Gastroesophageal sphincter (tissue), 4 donors: ENCODE results near the gene IZUMO1. TPM values are rescaled to one million over a fixed set of nuclear protein-coding genes. Genes with fewer than 3 reads are reported as not detected.

Source experiments
- ATAC-seq: fragments of 150-250 bp; one replicate; pipeline ENCODE4 v1.9.1; 2016; ENCODE audit warnings: mild to moderate bottlenecking, moderate library complexity
- H3K27ac ChIP-seq, 4 donors: fragments of 200-600 bp; sonication (generic) in 3 of 4; 1 replicate in 3 of 4; 2 replicates in 1 of 4; pipeline ENCODE4 v1.5.1; 2016 to 2019
- H3K27me3 ChIP-seq: fragments of 200-600 bp; sonication (generic); one replicate; pipeline ENCODE4 v1.5.1; 2019
- H3K36me3 ChIP-seq, 2 donors: fragments of 200-600 bp; sonication (generic); one replicate each; pipeline ENCODE4 v1.5.1; 2019; ENCODE audit warnings: control low read depth in 1 of 2
- H3K4me1 ChIP-seq, 3 donors: fragments of 200-600 bp; sonication (generic); 1 replicate in 2 of 3; 2 replicates in 1 of 3; pipeline ENCODE4 v1.5.1; 2016 to 2019; ENCODE audit warnings: control low read depth in 2 of 3
- H3K4me3 ChIP-seq, 2 donors: fragments of 200-600 bp; sonication (generic); one replicate each; pipeline ENCODE4 v1.5.1; 2019; ENCODE audit warnings: mild to moderate bottlenecking in 1 of 2, moderate library complexity in 1 of 2
- H3K9me3 ChIP-seq, 3 donors: fragments of 200-600 bp; sonication (generic); one replicate each; pipeline ENCODE4 v1.5.1; 2017 to 2019; ENCODE audit warnings: control low read depth in 2 of 3
- CTCF ChIP-seq, 4 experiments: fragments of 200-600 bp in 2 of 4; fragments of 450-650 bp in 2 of 4; sonication (generic) in 1 of 4; IDR thresholded peaks; one replicate each; pipeline ENCODE4 v1.5.1; 2017 to 2019; ENCODE audit warnings: antibody characterized with exemption in 4 of 4, mild to moderate bottlenecking in 2 of 4, moderate library complexity in 2 of 4
- EP300 ChIP-seq: sonication (generic); formaldehyde crosslinking; IDR thresholded peaks from one replicate; pipeline ENCODE4 v1.6.1; 2017; ENCODE audit warnings: antibody characterized with exemption, mild to moderate bottlenecking
- POLR2A ChIP-seq, 2 donors: fragments of 450-650 bp; IDR thresholded peaks; one replicate each; pipeline ENCODE4 v1.6.1; 2017; ENCODE audit warnings: antibody characterized with exemption in 2 of 2, mild to moderate bottlenecking in 2 of 2, moderate library complexity in 1 of 2
- POLR2AphosphoS5 ChIP-seq: sonication (generic); formaldehyde crosslinking; IDR thresholded peaks from one replicate; pipeline ENCODE4 v1.6.1; 2017; ENCODE audit warnings: antibody characterized with exemption
- WGBS, 2 donors: methylation state at CpG; one replicate each; pipeline ENCODE4 v1.1.5; 2018; ENCODE audit warnings: low coverage in 1 of 2; 5-methylcytosine and 5-hydroxymethylcytosine counted together
- total RNA-seq, 4 donors: library from RNA; depleted of rRNA; stranded (reverse); fragments of >200 nt; gene quantifications; one replicate each; pipeline ENCODE4 v1.1.0, GENCODE V29; 2016

The IZUMO1 gene
- total RNA-seq, 4 donors from 2014 or later: 0.27 TPM; not detected in 3

GRCh38 chr19:48739404-48740163, 7.1 kb downstream of the IZUMO1 start:
- Histone ChIP-seq H3K4me1 (peaks cover 0 to 34% (median 0%) of the 10 kb centered on the region in 3 donors), H3K27ac (peak overlapping the region in 3 of 4 donors; percentile 59 to 80 (median 73)), H3K9me3 (no peaks in the 10 kb centered on the region), H3K36me3 (no peaks in the 10 kb centered on the region), H3K27me3 (peaks cover 6% of the 10 kb centered on the region), H3K4me3 (peak overlapping the region; percentile 27 to 62)
- ATAC-seq: no peak
- TF ChIP-seq POLR2AphosphoS5 (no peak), POLR2A (IDR thresholded peaks at IDR 0.05) (no peak), CTCF (IDR thresholded peaks at IDR 0.05) (no peak), EP300 (no peak)
- 33 to 40% methylated on average over 1 to 11 of the region's 51 CpGs for WGBS, 2 donors

GRCh38 chr19:48738557-48739403, 7.9 kb downstream of the IZUMO1 start:
- peaks cover 6% of the 10 kb centered on the region for H3K27me3 ChIP-seq
- peak; percentile 86 for ATAC-seq
- 6% methylated on average over 9 of the region's 96 CpGs; no CpG with 5 or more reads in 1 of the 2 donors for WGBS, 2 donors
- peaks cover 0 to 34% (median 0%) of the 10 kb centered on the region in 3 donors for H3K4me1 ChIP-seq
- no peaks in the 10 kb centered on the region for H3K36me3 ChIP-seq
- TF ChIP-seq CTCF (IDR thresholded peaks at IDR 0.05) (peak in 3 of 4 experiments; percentile 59 to 69 (median 67)), EP300 (no peak), POLR2A (IDR thresholded peaks at IDR 0.05) (no peak), POLR2AphosphoS5 (no peak)
- peak overlapping the region in 3 of 4 donors; percentile 59 to 80 (median 73) for H3K27ac ChIP-seq
- peak overlapping the region; percentile 27 to 62 for H3K4me3 ChIP-seq
- no peaks in the 10 kb centered on the region for H3K9me3 ChIP-seq

GRCh38 chr19:48737360-48737998, 9.2 kb downstream of the IZUMO1 start:
- 61 to 71% methylated on average over 17 to 21 of the region's 22 CpGs for WGBS, 2 donors
- Histone ChIP-seq H3K27ac (no peak overlapping the region), H3K4me1 (peaks cover 0 to 34% (median 0%) of the 10 kb centered on the region in 3 donors), H3K36me3 (peaks cover 0 to 4% of the 10 kb centered on the region in 2 donors), H3K9me3 (no peaks in the 10 kb centered on the region), H3K27me3 (peaks cover 11% of the 10 kb centered on the region), H3K4me3 (peak overlapping the region in 1 of 2 donors; percentile 62)
- TF ChIP-seq EP300 (no peak), CTCF (IDR thresholded peaks at IDR 0.05) (no peak)
- no peak for ATAC-seq

GRCh38 chr19:48735031-48735615, 11.6 kb downstream of the IZUMO1 start:
- ATAC-seq: no peak
- peaks cover 26% of the 10 kb centered on the region for H3K27me3 ChIP-seq
- no peaks in the 10 kb centered on the region for H3K9me3 ChIP-seq
- peaks cover 0 to 4% of the 10 kb centered on the region in 2 donors for H3K36me3 ChIP-seq
- TF ChIP-seq EP300 (no peak), POLR2A (IDR thresholded peaks at IDR 0.05) (no peak), POLR2AphosphoS5 (no peak), CTCF (IDR thresholded peaks at IDR 0.05) (no peak)
- peaks cover 0 to 21% (median 0%) of the 10 kb centered on the region in 3 donors for H3K4me1 ChIP-seq
- H3K4me3 ChIP-seq: no peak overlapping the region
- H3K27ac ChIP-seq: no peak overlapping the region
- no CpG with 5 or more reads among the region's 38 CpGs for WGBS, 2 donors
